Measurements from ENCODE around the gene ITPR1.

Gene ITPR1

DNA sequence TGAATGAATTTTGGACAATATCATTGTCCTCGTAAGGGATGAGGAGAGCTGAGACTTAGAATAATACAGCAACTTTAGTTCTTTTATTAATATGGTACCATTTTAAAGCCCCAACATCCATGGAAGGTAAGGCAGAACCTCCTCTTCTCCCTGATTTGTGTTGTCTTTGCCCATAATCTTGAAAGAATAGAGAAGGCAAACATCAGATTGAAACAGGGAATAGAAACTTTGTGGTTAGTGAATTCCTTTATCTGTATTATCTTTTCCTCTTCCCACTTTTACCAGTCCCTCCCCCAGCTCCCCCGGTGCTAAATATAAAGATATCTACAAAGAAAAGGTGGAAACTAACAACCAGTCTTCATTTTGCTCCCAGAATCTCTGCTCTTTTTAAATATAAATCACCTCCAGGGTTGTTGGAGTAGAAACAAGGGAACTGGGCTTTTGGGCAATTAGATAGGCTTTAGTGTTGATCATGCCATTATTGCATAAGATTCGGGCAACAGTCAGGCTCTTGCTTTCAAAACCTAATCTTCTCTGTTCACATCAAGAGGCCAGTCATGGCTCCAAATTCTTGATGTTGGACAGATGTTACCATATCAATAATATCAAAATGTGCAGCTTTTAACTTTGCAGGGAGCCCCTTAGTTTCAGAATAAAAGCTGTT is 32.5 kb downstream of the ITPR1 start:
- H3K4me3 ChIP-seq (ENCODE audit: low read length) = no peak overlapping the region
- TF ChIP-seq ZNF274 (IDR thresholded peaks at IDR 0.05; ENCODE audit: low read depth, low read length) = no peak

DNA sequence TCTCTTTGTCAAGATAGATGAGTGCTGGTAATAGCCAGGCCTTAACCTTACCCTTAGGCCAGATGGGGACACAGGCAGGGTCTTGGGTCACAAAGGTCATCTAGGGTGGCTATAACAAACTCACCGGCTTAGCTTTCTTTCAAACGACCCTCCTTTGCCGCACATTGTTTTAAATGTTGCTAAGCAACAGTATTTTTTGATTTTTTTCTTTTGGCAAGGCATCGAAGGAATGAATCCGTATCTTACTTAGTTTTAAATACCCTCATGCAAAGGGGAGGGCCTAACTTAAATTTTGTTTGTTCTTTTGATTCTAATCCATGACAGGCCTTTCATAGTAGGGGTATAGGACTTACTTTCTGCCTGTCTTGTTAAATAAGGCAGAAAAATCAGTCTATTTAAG is 35.2 kb downstream of the ITPR1 start:
- H3K4me3 ChIP-seq (ENCODE audit: low read length) = no peak overlapping the region
- TF ChIP-seq ZNF274 (IDR thresholded peaks at IDR 0.05; ENCODE audit: low read depth, low read length) = no peak

DNA sequence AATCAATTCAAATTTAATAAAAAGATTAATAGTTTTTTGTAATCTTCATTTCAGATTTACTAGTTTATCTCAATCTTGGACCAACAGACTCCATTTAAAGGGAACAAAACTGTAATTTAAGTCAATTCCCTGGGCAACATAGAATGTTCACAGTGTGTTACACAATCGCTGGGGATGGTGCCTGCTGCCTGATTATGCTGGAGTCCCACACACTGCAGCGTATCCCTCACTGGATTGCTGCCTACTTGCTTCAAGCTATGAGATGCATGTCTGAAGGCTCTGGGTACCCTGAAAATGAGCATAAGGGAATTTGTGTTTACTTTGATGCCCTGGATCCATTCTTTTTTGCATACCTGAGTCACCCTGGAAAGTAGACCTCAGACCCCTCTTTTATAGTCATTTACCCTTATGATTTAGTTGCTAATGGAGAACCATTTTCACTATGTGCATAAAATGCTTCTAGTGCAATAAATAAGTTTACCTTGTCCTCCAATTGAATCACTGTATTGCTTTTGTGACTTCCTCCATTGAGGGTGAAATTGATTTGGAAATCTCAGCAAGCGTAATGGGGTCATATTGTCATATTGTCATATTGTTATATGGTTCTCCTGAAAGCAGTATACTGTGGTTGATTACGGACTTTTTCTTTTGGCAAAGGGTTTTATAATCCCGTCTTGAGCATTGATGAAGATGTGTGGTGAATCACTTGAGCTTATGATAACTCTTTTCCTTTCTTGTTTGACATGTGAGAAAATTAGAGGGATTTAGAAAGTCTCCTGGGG is 35.9 kb downstream of the ITPR1 start:
- no peak for TF ChIP-seq ZNF274 (IDR thresholded peaks at IDR 0.05; ENCODE audit: low read depth, low read length)
- no peak overlapping the region for H3K4me3 ChIP-seq (ENCODE audit: low read length)

DNA sequence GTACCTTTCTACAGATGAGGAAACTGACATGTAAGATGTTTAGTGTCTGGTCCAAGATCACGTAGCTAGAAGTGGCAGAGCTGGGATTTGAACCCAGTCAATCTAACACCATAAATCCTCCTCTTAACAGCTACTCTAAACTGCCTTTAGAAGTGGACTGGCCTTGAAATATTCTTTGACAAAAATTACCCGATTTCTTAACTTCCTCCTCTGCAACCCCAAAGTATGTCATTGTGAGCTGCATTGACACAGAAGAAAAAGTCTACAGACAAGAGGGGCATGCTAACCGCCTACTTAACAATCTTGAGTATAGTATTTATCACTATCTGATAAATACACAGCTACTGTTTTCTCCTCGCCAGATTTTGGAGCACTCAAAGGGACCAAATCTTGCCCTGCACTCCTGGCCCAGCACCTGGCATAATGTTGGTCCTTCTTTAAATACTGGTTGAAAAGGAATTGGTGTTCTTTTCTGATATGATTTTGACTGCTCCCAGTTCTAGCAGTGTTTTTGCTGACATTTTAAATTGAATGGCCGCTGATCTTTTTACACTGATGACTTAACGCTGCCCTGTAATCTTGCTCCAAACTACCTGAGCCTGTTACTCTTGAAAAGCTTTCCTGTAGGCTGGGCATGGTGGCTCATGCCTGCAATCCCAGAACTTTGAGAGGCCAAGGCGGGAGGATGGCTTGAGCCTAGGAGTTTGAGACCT is 36.9 kb downstream of the ITPR1 start:
- no peak for TF ChIP-seq ZNF274 (IDR thresholded peaks at IDR 0.05; ENCODE audit: low read depth, low read length)
- no peak overlapping the region for H3K4me3 ChIP-seq (ENCODE audit: low read length)

DNA sequence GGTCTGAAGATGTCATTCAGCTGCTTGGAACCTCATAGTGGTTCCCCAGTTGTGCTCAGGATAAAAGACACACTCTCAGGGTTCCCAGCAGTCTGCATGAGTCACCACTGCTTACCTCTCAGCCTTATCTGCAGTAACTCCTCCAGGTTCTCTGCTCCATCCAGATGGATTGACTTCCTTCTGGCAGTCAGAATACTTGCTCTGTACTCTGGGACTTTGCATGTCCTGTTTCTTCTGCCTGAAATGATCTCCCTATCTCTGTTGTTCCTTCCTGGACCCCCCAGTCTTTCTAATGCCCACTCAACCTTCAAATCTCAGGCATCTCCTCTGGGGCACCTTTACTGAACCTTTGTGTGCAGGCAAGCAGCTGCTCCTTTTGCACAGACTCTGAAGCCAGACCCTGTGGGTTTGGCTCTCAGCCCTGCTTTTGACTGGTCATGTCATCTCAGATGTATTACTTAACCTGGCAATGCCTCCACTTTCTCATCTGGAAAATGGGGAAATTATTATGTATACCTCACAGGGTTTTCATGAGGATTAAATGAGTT is 38.4 kb downstream of the ITPR1 start:
- H3K4me3 ChIP-seq (ENCODE audit: low read length) = no peak overlapping the region
- TF ChIP-seq ZNF274 (IDR thresholded peaks at IDR 0.05; ENCODE audit: low read depth, low read length) = no peak

GRCh38 chr3:4532535-4533112 is 39.5 kb downstream of the ITPR1 start:
- no peak overlapping the region for H3K4me3 ChIP-seq (ENCODE audit: low read length)
- no peak for TF ChIP-seq ZNF274 (IDR thresholded peaks at IDR 0.05; ENCODE audit: low read depth, low read length)

DNA sequence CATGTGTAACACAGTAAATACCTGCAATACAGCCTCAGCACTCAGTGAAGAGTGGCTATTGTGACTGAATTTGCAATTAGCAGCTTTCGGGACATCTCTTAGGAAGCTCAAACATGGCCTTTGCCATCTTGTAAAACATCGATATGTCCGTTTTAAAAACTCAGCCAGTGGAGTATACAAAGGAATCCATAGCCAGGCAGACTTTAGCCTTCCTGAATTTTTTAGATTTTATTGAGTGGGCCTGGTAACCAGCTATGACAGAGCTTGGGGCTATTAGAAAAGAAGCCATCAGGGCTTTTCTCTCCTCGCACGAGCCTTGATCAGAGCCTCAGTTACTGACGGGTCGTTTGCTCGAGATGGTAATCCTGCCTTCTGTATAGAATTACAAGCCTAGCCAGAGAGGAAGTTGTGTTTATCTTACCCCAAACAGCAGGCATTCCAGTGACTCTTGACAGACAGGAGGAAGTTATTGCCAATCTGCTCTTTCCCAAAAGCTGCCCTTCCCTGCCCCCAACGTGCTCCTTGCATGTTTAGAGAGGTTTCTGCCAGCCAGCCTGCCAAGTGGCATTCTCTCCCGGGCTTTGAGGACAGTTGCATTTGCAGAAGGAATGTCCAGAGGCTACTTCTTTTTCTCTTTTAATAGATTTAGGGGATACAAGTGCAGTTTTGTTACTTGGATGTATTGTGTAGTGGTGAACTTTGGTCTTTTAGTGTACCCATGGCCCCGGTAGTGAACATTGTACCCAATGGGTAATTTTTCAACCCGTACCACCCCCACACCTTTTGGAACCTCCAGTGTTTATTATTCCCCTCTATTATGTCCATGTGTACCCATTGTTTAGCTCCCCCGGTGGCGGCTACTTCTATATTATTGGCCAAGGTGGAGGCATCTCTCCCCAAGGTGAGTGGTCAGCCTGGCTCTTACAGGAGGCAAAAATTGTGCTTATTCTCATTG is 40.6 kb downstream of the ITPR1 start:
- no peak for TF ChIP-seq ZNF274 (IDR thresholded peaks at IDR 0.05; ENCODE audit: low read depth, low read length)
- no peak overlapping the region for H3K4me3 ChIP-seq (ENCODE audit: low read length)

DNA sequence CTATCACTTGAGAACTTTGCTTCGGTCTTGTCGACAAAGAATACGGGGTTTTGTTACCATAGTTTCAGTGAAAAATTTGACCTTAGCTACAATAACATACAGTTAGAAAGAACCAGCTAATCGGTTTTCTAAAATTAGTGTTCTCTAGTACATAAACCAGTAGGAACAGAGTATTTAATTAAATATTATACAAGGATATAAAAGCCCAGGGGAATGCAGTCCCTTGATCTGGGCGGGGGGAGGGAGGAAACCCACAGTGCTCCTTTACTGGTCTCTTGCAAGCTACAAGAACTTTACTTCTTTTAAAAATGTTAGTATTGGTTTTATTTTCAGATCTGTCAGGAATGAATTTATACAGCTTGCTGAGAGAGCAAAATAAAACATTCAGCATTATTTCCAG is 41.8 kb downstream of the ITPR1 start:
- H3K4me3 ChIP-seq (ENCODE audit: low read length) = no peak overlapping the region
- TF ChIP-seq ZNF274 (IDR thresholded peaks at IDR 0.05; ENCODE audit: low read depth, low read length) = no peak

GRCh38 chr3:4536260-4536659 is 43.1 kb downstream of the ITPR1 start:
- no peak for TF ChIP-seq ZNF274 (IDR thresholded peaks at IDR 0.05; ENCODE audit: low read depth, low read length)
- no peak overlapping the region for H3K4me3 ChIP-seq (ENCODE audit: low read length)

DNA sequence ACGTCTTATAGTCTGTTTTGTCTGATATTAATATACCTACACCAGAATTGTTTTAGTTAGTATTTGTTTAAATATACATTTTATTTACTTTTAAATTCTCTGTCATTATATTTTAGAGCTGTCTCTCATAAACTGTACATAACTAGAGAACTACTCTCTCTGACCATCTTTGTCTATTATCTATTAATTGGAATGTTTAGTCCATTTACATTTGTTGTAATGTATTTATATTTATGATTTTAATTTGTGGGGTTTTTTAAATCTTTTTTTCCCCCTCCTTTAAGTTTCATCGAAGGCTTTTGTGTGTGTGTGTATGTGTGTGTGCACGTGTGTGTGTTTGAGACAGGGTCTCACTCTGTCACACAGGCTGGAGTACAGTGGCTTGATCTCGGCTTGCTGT is 47.1 kb downstream of the ITPR1 start:
- no peak for TF ChIP-seq ZNF274 (IDR thresholded peaks at IDR 0.05; ENCODE audit: low read depth, low read length)
- H3K4me3 ChIP-seq (ENCODE audit: low read length) = no peak overlapping the region

DNA sequence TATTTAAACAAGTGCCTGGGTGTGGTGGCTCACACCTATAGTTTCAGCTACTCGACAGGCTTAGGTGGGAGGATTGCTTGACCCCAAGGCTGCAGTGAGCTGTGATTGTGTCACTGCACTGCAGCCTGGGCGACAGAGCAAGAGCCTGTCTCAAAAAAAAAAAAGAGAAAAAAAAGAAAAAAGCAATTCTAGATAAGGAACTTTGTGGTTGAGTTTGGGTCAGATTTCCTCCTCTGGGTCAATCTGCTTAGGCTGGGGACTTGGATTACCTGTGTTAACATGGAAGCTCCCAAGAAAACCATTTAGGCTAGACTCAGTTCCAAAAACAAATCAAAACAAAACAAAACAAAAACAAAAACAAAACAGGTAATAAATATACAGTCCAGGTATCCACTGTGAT is 50.0 kb downstream of the ITPR1 start:
- no peak for TF ChIP-seq ZNF274 (IDR thresholded peaks at IDR 0.05; ENCODE audit: low read depth, low read length)

GRCh38 chr3:4546346-4547178 is 53.4 kb downstream of the ITPR1 start:
- H3K4me3 ChIP-seq (ENCODE audit: low read length) = no peak overlapping the region
- TF ChIP-seq ZNF274 (IDR thresholded peaks at IDR 0.05; ENCODE audit: low read depth, low read length) = no peak

More for the DNA sequence above, 50.0 kb downstream of the ITPR1 start:
- no peak overlapping the region for H3K4me3 ChIP-seq (ENCODE audit: low read length)
